IMR-90 (cell line): Measurements from ENCODE around the gene SLC22A4. TPM values are rescaled to one million over a fixed set of nuclear protein-coding genes. Genes with fewer than 3 reads are reported as not detected.

Experiments
- ATAC-seq: fragments of 200-7000 bp; cut with Tn5 transposase; 2 replicates; pipeline ENCODE4 v1.9.1; 2020; ENCODE audit warnings: low read depth, mild to moderate bottlenecking, moderate library complexity
- BruUV-seq: library from RNA; stranded (reverse); fragments of 400-500 nt; replicated peaks from 2 replicates; lab custom pipeline; 2021; lab: Mats Ljungman, UMichigan
- CTCF ChIA-PET: fragments of 300-600 bp; formaldehyde crosslinking; extraction: SDS; loops from one replicate; lab custom pipeline; 2021; ENCODE audit warnings: antibody characterized with exemption; lab: Yijun Ruan, JAX
- POLR2A ChIA-PET: fragments of 300-600 bp; sonication (Branson Sonifier 250); formaldehyde crosslinking; loops from one replicate; lab custom pipeline; 2022; ENCODE audit warnings: antibody characterized with exemption; ENCODE audit not compliant: unreplicated experiment; lab: Charles Lee
- DNase-seq: peaks from one replicate; pipeline ENCODE4 v3.0.0; 2013
- H2AFZ ChIP-seq: replicated peaks from 2 replicates; pipeline ENCODE3; 2013; ENCODE audit warnings: low read length, mild to moderate bottlenecking; ENCODE audit not compliant: poor library complexity
- H2AK5ac ChIP-seq: 2 replicates; pipeline ENCODE4 v1.6.1; 2013; ENCODE audit warnings: low read depth, low read length, inconsistent platforms
- H2AK9ac ChIP-seq: replicated peaks from 2 replicates; pipeline ENCODE3; 2013; ENCODE audit warnings: mild to moderate bottlenecking, low read depth, low read length, moderate library complexity; ENCODE audit not compliant: poor library complexity
- H2BK120ac ChIP-seq: 2 replicates; pipeline ENCODE4 v1.6.1; 2013; ENCODE audit warnings: low read depth, low read length, inconsistent platforms
- H2BK15ac ChIP-seq: 3 replicates; pipeline ENCODE4 v1.6.1; 2013; ENCODE audit warnings: low read depth, low read length, inconsistent platforms
- H2BK20ac ChIP-seq: 2 replicates; pipeline ENCODE4 v1.6.1; 2013; ENCODE audit warnings: low read depth, mild to moderate bottlenecking, inconsistent platforms, low read length, moderate library complexity
- H2BK5ac ChIP-seq: 2 replicates; pipeline ENCODE4 v1.6.1; 2013; ENCODE audit warnings: mild to moderate bottlenecking, low read depth, low read length, inconsistent platforms; ENCODE audit not compliant: poor library complexity, severe bottlenecking
- H3K14ac ChIP-seq: replicated peaks from 2 replicates; pipeline ENCODE4 v1.6.1; 2013; ENCODE audit warnings: low read depth, low read length, inconsistent platforms
- H3K18ac ChIP-seq: 2 replicates; pipeline ENCODE4 v1.6.1; 2013; ENCODE audit warnings: low read depth, low read length, control low read depth
- H3K23ac ChIP-seq: 2 replicates; pipeline ENCODE4 v1.6.1; 2013; ENCODE audit warnings: low read depth, low read length, inconsistent platforms
- H3K27ac ChIP-seq: 2 replicates; pipeline ENCODE4 v1.5.1; 2013; ENCODE audit warnings: mild to moderate bottlenecking, control low read depth, low read length; ENCODE audit not compliant: insufficient read depth
- H3K27me3 ChIP-seq: 2 replicates; pipeline ENCODE4 v1.6.1; 2013; ENCODE audit warnings: low read length; ENCODE audit not compliant: control insufficient read depth, insufficient read depth
- H3K36me3 ChIP-seq: 2 replicates; pipeline ENCODE4 v1.6.1; 2013; ENCODE audit warnings: low read length, mixed read lengths; ENCODE audit not compliant: control insufficient read depth, insufficient read depth
- H3K4ac ChIP-seq: 2 replicates; pipeline ENCODE4 v1.6.1; 2013; ENCODE audit warnings: low read depth, low read length, inconsistent platforms
- H3K4me1 ChIP-seq: 2 replicates; pipeline ENCODE4 v1.6.1; 2013; ENCODE audit warnings: low read length, mixed read lengths; ENCODE audit not compliant: control insufficient read depth, insufficient read depth
- H3K4me2 ChIP-seq: 2 replicates; pipeline ENCODE4 v1.6.1; 2013; ENCODE audit warnings: low read depth, mild to moderate bottlenecking, control low read depth, low read length, moderate library complexity
- H3K4me3 ChIP-seq: 2 replicates; pipeline ENCODE4 v1.5.1; 2013; ENCODE audit warnings: low read depth, mild to moderate bottlenecking, control low read depth, low read length, moderate library complexity; ENCODE audit not compliant: insufficient read depth
- H3K56ac ChIP-seq: 2 replicates; pipeline ENCODE4 v1.6.1; 2013; ENCODE audit warnings: low read length, inconsistent platforms; ENCODE audit not compliant: insufficient read depth; ENCODE audit errors: extremely low read depth
- H3K79me1 ChIP-seq, 2 experiments: 2 replicates each; pipeline ENCODE4 v1.6.1; 2013; ENCODE audit warnings: low read length in 2 of 2, inconsistent platforms in 1 of 2, low read depth in 1 of 2
- H3K9ac ChIP-seq: 2 replicates; pipeline ENCODE4 v1.6.1; 2013; ENCODE audit warnings: low read depth, low read length, control low read depth
- H3K9me1 ChIP-seq: 2 replicates; pipeline ENCODE4 v1.6.1; 2013; ENCODE audit warnings: low read length, inconsistent platforms; ENCODE audit not compliant: insufficient read depth
- H3K9me3 ChIP-seq: 2 replicates; pipeline ENCODE4 v1.6.1; 2013; ENCODE audit warnings: low read length; ENCODE audit not compliant: control insufficient read depth, insufficient read depth
- H4K20me1 ChIP-seq: 2 replicates; pipeline ENCODE4 v1.6.1; 2013; ENCODE audit warnings: low read length, inconsistent platforms; ENCODE audit not compliant: insufficient read depth
- H4K5ac ChIP-seq: 2 replicates; pipeline ENCODE4 v1.6.1; 2013; ENCODE audit warnings: mild to moderate bottlenecking, low read depth, low read length, control low read depth
- H4K8ac ChIP-seq, 2 experiments: 2 replicates each; pipeline ENCODE4 v1.6.1; 2013; ENCODE audit warnings: low read depth in 2 of 2, low read length in 2 of 2, control low read depth in 1 of 2, inconsistent platforms in 1 of 2
- H4K91ac ChIP-seq: 2 replicates; pipeline ENCODE4 v1.6.1; 2013; ENCODE audit warnings: low read depth, low read length, inconsistent platforms; ENCODE audit not compliant: insufficient read depth
- BHLHE40 ChIP-seq: fragments of 150-350 bp; IDR thresholded peaks from 2 replicates; pipeline ENCODE4 v1.6.1; 2016; ENCODE audit warnings: mild to moderate bottlenecking, low read depth, low read length
- CEBPB ChIP-seq: IDR thresholded peaks from 2 replicates; pipeline ENCODE4 v1.6.1; 2012; ENCODE audit warnings: low read depth, low read length, improper control_type of control experiment
- CHD1 ChIP-seq: IDR thresholded peaks from 2 replicates; pipeline ENCODE4 v1.6.1; 2012; ENCODE audit warnings: low read depth, low read length, improper control_type of control experiment
- CTCF ChIP-seq: conservative IDR thresholded peaks from 2 replicates; pipeline ENCODE4 v1.5.1; 2012; ENCODE audit warnings: mild to moderate bottlenecking, low read depth, low read length, improper control_type of control experiment
- ELK1 ChIP-seq: fragments of 150-350 bp; IDR thresholded peaks from 2 replicates; pipeline ENCODE4 v1.6.1; 2016; ENCODE audit warnings: low read depth, mild to moderate bottlenecking, low read length, moderate library complexity, borderline replicate concordance
- FOS ChIP-seq: fragments of 150-350 bp; IDR thresholded peaks from 2 replicates; pipeline ENCODE4 v1.6.1; 2016; ENCODE audit warnings: low read depth, low read length
- MAFK ChIP-seq: IDR thresholded peaks from 2 replicates; pipeline ENCODE4 v1.6.1; 2012; ENCODE audit warnings: low read depth, low read length, improper control_type of control experiment
- MAZ ChIP-seq: IDR thresholded peaks from 2 replicates; pipeline ENCODE4 v1.6.1; 2012; ENCODE audit warnings: low read depth, mild to moderate bottlenecking, low read length, improper control_type of control experiment, moderate library complexity, borderline replicate concordance
- MXI1 ChIP-seq: IDR thresholded peaks from 2 replicates; pipeline ENCODE4 v1.6.1; 2012; ENCODE audit warnings: low read depth, mild to moderate bottlenecking, low read length, moderate library complexity, borderline replicate concordance
- NFE2L2 ChIP-seq: fragments of 150-350 bp; IDR thresholded peaks from 2 replicates; pipeline ENCODE4 v1.6.1; 2016; ENCODE audit warnings: low read depth, mild to moderate bottlenecking, low read length
- POLR2A ChIP-seq: IDR thresholded peaks from 2 replicates; pipeline ENCODE4 v1.6.1; 2012; ENCODE audit warnings: mild to moderate bottlenecking, low read depth, low read length
- RAD21 ChIP-seq: IDR thresholded peaks from 2 replicates; pipeline ENCODE4 v1.6.1; 2012; ENCODE audit warnings: low read length, improper control_type of control experiment
- RCOR1 ChIP-seq: IDR thresholded peaks from 2 replicates; pipeline ENCODE4 v1.6.1; 2012; ENCODE audit warnings: mild to moderate bottlenecking, low read length, improper control_type of control experiment; ENCODE audit not compliant: insufficient replicate concordance
- RFX5 ChIP-seq: IDR thresholded peaks from 2 replicates; pipeline ENCODE4 v1.8.0; 2012; ENCODE audit warnings: low read depth, mild to moderate bottlenecking, low read length, moderate library complexity
- SMC3 ChIP-seq: fragments of 150-350 bp; IDR thresholded peaks from 2 replicates; pipeline ENCODE4 v1.6.1; 2016; ENCODE audit warnings: low read depth, mild to moderate bottlenecking, antibody characterized with exemption, low read length, moderate library complexity
- USF2 ChIP-seq: fragments of 150-350 bp; IDR thresholded peaks from 2 replicates; pipeline ENCODE4 v1.6.1; 2017; ENCODE audit warnings: mild to moderate bottlenecking, antibody characterized with exemption, low read length, low read depth
- WGBS, 2 experiments: methylation state at CpG; one replicate each; pipeline versions ENCODE4 v1.1.5 to v1.1.7; 2013; ENCODE audit warnings: missing lambda C conversion rate in 2 of 2; ENCODE audit not compliant: insufficient read length in 1 of 2; ENCODE audit errors: extremely low coverage in 2 of 2; 5-methylcytosine and 5-hydroxymethylcytosine counted together
- dilution Hi-C: fragments of 300-500 bp; cut with HindIII; formaldehyde crosslinking; loops from one replicate; pipeline ENCODE4 v1.14.3; 2018; ENCODE audit warnings: low sequenced_read_pairs; ENCODE audit not compliant: unreplicated experiment
- in situ Hi-C: fragments of 300-500 bp; cut with MboI; formaldehyde crosslinking; loops from 3 replicates; pipeline ENCODE4 v1.14.3; 2019; ENCODE audit warnings: low sequenced_read_pairs, inconsistent platforms, mixed read lengths
- intact Hi-C: fragments of 100-400 bp; cut with micrococcal nuclease; formaldehyde crosslinking; loops from 2 replicates; pipeline ENCODE4 v1.10.0; 2022
- polyA plus RNA-seq, 3 experiments: library from polyadenylated mRNA; depleted of rRNA; stranded (reverse); fragments of >200 nt; gene quantifications; 2 replicates each; pipeline ENCODE4 v1.2.3, GENCODE V29; 2012; ENCODE audit warnings: low replicate concordance in 1 of 3
- total RNA-seq: library from RNA; depleted of rRNA; stranded (reverse); fragments of >200 nt; gene quantifications from 2 replicates; pipeline ENCODE4 v1.2.3, GENCODE V29; 2012

Gene SLC22A4
- total and polyA plus RNA-seq, 2 of the 4 experiments (the other 2 are of a cell fraction), result 2.6 to 3.2 TPM

- no peak for ATAC-seq
Measured at GRCh38 chr5:132344775-132345514, 50.8 kb downstream of the SLC22A4 start.

More at GRCh38 chr5:132344775-132345514, 50.8 kb downstream of the SLC22A4 start:
- Histone ChIP-seq H4K8ac (no peak overlapping the region), H2BK20ac (no peak overlapping the region), H2AFZ (no peak overlapping the region), H3K4me2 (no peak overlapping the region), H3K23ac (no peak overlapping the region), H3K14ac (no peak overlapping the region), H2BK15ac (no peak overlapping the region), H3K9ac (no peak overlapping the region), H3K27me3 (no peaks in the 10 kb centered on the region), H3K18ac (no peak overlapping the region), H2AK5ac (no peak overlapping the region), H3K9me3 (0 out of 2 replicates have a peak, but pooled peaks cover 3% of the 10 kb centered on the region), H3K9me1 (no peaks in the 10 kb centered on the region), H4K5ac (no peak overlapping the region), H4K91ac (no peak overlapping the region), H3K4me3 (no peak overlapping the region), H3K4me1 (no peaks in the 10 kb centered on the region), H3K4ac (no peak overlapping the region), H2AK9ac (no peak overlapping the region), H3K56ac (no peak overlapping the region), H4K20me1 (no peaks in the 10 kb centered on the region), H2BK120ac (no peak overlapping the region), H3K27ac (no peak overlapping the region), H3K36me3 (peaks cover 1% of the 10 kb centered on the region; the same call in 1 of the 2 replicates), H2BK5ac (no peak overlapping the region), H3K79me1 (no peaks in the 10 kb centered on the region)
- ChIA-PET CTCF (no interaction called here), POLR2A (no interaction called here)
- DNase-seq, result no peak
- in situ Hi-C loops, result no loop called here
- WGBS, 2 experiments, result 100% methylated on average over 1 of the region's 5 CpGs; no CpG with 5 or more reads in 1 of the 2 experiments
- intact Hi-C loops, result no loop called here
- dilution Hi-C loops, result no loop called here
- no TSS peak for BruUV-seq
- no peak for TF ChIP-seq RCOR1
- TF ChIP-seq USF2, result no peak
- TF ChIP-seq MXI1, result no peak
- TF ChIP-seq FOS, result no peak
- TF ChIP-seq ELK1, result no peak
- no peak for TF ChIP-seq NFE2L2
- TF ChIP-seq CTCF, result no peak
- no peak for TF ChIP-seq CEBPB
- no peak for TF ChIP-seq SMC3
- no peak for TF ChIP-seq CHD1
- no peak for TF ChIP-seq RAD21
- TF ChIP-seq MAFK, result no peak
- TF ChIP-seq MAZ, result no peak
- no peak for TF ChIP-seq RFX5
- no peak for TF ChIP-seq BHLHE40
- no peak for TF ChIP-seq POLR2A
